K562 (cell line): Measurements from ENCODE around the gene SYTL4.

Experiments used
- HBP1 ChIP-seq: fragments of 450-650 bp; formaldehyde crosslinking; IDR thresholded peaks from 2 replicates; pipeline ENCODE4 v1.4.0; 2022; ENCODE audit warnings: missing genetic modification characterization
- HNRNPLL ChIP-seq: fragments of 200-400 bp; formaldehyde crosslinking; IDR thresholded peaks from 2 replicates; pipeline ENCODE4 v1.6.1; 2017; ENCODE audit warnings: low read length, low read depth, mild to moderate bottlenecking; ENCODE audit not compliant: poor library complexity, severe bottlenecking
- KLF13 ChIP-seq: fragments of 450-650 bp; IDR thresholded peaks from 2 replicates; pipeline ENCODE4 v1.6.1; 2016; ENCODE audit warnings: missing genetic modification characterization, low read depth, mild to moderate bottlenecking, missing compliant biosample characterization, moderate library complexity, borderline replicate concordance
- MAX ChIP-seq: sonication (generic); formaldehyde crosslinking; IDR thresholded peaks from 2 replicates; pipeline ENCODE4 v1.9.0; 2022; ENCODE audit warnings: mild to moderate bottlenecking, missing genetic modification reagents
- PML ChIP-seq: IDR thresholded peaks from 2 replicates; pipeline ENCODE4 v1.6.1; 2012; ENCODE audit warnings: low read length, inconsistent platforms
- RBM25 ChIP-seq: fragments of 200-400 bp; formaldehyde crosslinking; IDR thresholded peaks from 2 replicates; pipeline ENCODE4 v1.6.1; 2018; ENCODE audit warnings: low read length, low read depth, moderate library complexity; ENCODE audit not compliant: severe bottlenecking
- SMARCB1 ChIP-seq: IDR thresholded peaks from 2 replicates; pipeline ENCODE4 v1.6.1; 2011; ENCODE audit warnings: improper control_type of control experiment, low read depth; ENCODE audit not compliant: insufficient read length
- ZNF121 ChIP-seq: sonication (generic); formaldehyde crosslinking; conservative IDR thresholded peaks from 2 replicates; pipeline ENCODE4 v1.8.0; 2022; ENCODE audit warnings: missing genetic modification reagents

GRCh38 chrX:100745205-100745604 lies 13.3 kb upstream of the SYTL4 start:
- no peak for TF ChIP-seq HNRNPLL
- TF ChIP-seq HBP1 = no peak
- no peak for TF ChIP-seq PML
- TF ChIP-seq RBM25 = no peak
- TF ChIP-seq KLF13 (tag) = no peak
- TF ChIP-seq SMARCB1 = no peak
- TF ChIP-seq ZNF121 = no peak
- TF ChIP-seq MAX (CRISPR knock-in tag) = no peak
